ENCODE data around the gene DLG2. TPM values are rescaled to one million over a fixed set of nuclear protein-coding genes. Genes with fewer than 3 reads are reported as not detected.

The DLG2 gene
- total RNA-seq, 2 experiments from 2014 or later = 6.9 to 8.2 TPM

DNA sequence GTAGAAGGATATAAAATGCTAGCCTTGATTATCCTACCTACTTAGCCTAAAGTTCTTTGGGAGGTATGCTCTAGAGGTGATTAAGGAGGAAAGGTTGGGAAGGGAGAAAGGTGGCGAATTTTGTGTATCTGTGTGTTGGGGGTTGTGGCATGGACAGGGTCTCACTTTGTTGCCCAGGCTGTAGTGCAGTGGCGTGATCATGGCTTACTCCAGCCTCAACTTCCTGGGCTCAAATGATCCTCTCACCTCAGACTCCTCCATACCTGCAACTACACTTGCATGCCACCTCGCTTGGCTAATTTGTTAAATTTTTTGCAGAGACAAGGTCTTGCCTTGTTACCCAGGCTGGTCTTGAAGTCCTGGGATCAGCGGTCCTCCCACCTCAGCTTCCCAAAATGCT, 1094.8 kb downstream of the DLG2 start:
- Histone ChIP-seq H3K9me3 (ENCODE audit: low read length) (no peaks in the 10 kb centered on the region), H3K4me3 (ENCODE audit: low read depth, low read length, poor library complexity, severe bottlenecking) (no peak overlapping the region), H3K36me3 (ENCODE audit: insufficient read depth, low read length) (no peaks in the 10 kb centered on the region), H3K4me2 (ENCODE audit: low read length) (no peak overlapping the region), H3K9me2 (ENCODE audit: insufficient read depth, low read length) (no peaks in the 10 kb centered on the region), H3K4me1 (ENCODE audit: insufficient read depth, low read length, poor library complexity, severe bottlenecking) (no peaks in the 10 kb centered on the region), H3K79me2 (ENCODE audit: insufficient read depth, low read depth, low read length) (no peaks in the 10 kb centered on the region), H3K27ac (ENCODE audit: low read depth, low read length, poor library complexity, severe bottlenecking) (no peak overlapping the region), H2AFZ (ENCODE audit: low read length) (no peak overlapping the region), H4K20me1 (ENCODE audit: insufficient read depth, low read length) (no peaks in the 10 kb centered on the region)
- intact Hi-C loops (cut with micrococcal nuclease; ENCODE audit: unreplicated experiment) = no loop called here
- ChIA-PET CTCF (ENCODE audit: unreplicated experiment) (no interaction called here), POLR2A (no interaction called here)
- BruUV-seq (replicated peaks) = no TSS peak
- no peak for TF ChIP-seq EZH2phosphoT487 (IDR thresholded peaks at IDR 0.05; ENCODE audit: borderline replicate concordance, low read depth, low read length)
- TF ChIP-seq, protein P1, sequence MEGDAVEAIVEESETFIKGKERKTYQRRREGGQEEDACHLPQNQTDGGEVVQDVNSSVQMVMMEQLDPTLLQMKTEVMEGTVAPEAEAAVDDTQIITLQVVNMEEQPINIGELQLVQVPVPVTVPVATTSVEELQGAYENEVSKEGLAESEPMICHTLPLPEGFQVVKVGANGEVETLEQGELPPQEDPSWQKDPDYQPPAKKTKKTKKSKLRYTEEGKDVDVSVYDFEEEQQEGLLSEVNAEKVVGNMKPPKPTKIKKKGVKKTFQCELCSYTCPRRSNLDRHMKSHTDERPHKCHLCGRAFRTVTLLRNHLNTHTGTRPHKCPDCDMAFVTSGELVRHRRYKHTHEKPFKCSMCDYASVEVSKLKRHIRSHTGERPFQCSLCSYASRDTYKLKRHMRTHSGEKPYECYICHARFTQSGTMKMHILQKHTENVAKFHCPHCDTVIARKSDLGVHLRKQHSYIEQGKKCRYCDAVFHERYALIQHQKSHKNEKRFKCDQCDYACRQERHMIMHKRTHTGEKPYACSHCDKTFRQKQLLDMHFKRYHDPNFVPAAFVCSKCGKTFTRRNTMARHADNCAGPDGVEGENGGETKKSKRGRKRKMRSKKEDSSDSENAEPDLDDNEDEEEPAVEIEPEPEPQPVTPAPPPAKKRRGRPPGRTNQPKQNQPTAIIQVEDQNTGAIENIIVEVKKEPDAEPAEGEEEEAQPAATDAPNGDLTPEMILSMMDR (conservative IDR thresholded peaks at IDR 0.05; ENCODE audit: low read length) = no peak
- DNase-seq (ENCODE audit: low spot score) = no peak

DNA sequence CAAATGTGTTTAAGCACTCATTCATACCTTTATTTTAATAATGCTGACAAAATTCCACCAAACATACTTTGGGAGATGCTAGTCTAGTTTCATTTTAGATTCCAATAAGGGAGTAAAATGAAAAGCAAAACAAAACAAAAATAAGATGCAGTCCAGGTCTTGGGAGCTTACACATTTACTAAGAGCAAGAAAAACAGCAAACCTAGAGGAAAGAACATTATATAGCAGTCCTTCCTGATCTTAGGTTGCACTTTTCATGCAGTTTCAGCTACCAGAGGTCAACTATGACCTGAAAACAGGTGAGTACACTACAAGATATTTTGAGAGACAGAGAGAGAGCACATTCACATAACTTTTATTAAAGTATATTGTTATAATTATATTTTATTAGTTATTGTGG, 1100.9 kb downstream of the DLG2 start:
- Histone ChIP-seq H2AFZ (ENCODE audit: low read length) (no peak overlapping the region), H3K79me2 (ENCODE audit: insufficient read depth, low read depth, low read length) (no peaks in the 10 kb centered on the region), H3K4me2 (ENCODE audit: low read length) (no peak overlapping the region), H3K4me3 (ENCODE audit: low read depth, low read length, poor library complexity, severe bottlenecking) (no peak overlapping the region), H3K4me1 (ENCODE audit: insufficient read depth, low read length, poor library complexity, severe bottlenecking) (no peaks in the 10 kb centered on the region), H3K9me2 (ENCODE audit: insufficient read depth, low read length) (no peaks in the 10 kb centered on the region), H3K9me3 (ENCODE audit: low read length) (no peaks in the 10 kb centered on the region), H3K27ac (ENCODE audit: low read depth, low read length, poor library complexity, severe bottlenecking) (no peak overlapping the region), H4K20me1 (ENCODE audit: insufficient read depth, low read length) (no peaks in the 10 kb centered on the region), H3K36me3 (ENCODE audit: insufficient read depth, low read length) (no peaks in the 10 kb centered on the region)
- DNase-seq (ENCODE audit: low spot score) = no peak
- ChIA-PET CTCF (ENCODE audit: unreplicated experiment) (no interaction called here), POLR2A (no interaction called here)
- intact Hi-C loops (cut with micrococcal nuclease; ENCODE audit: unreplicated experiment) = loop anchor here (10.0 kb wide), 1 partner anchor 691 kb away; no protein-coding TSS in a partner anchor
- TF ChIP-seq, protein P1 (conservative IDR thresholded peaks at IDR 0.05; ENCODE audit: low read length) = no peak
- BruUV-seq (replicated peaks) = no TSS peak

DNA sequence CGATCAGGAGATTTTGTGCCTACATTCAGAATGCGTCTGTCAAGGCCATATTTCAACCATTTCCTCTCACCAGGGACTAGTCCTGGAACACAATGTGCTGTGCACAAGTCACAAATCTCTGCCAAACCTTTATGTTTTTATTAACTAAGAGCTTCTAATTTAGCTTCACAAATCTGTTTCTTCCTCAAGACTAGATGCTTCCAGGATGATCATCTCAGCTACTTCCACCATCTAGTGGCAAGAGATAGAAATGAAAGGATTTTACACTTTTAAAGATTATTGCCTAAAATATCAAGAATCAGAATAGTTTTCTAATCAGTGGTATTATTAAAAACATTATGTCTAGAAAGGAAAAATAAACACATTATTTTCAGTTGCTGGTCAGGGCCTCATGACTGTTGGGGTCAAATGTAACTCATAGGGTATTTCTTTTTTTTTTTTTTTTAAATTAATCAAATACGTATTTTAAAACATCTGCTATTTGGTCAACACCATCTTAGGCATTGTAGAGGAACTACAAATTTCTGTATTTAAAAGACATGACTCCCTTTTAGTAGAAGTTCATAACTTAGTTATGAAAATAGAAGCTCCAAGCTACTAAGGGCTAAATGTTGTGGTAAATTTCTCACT, 1102.6 kb downstream of the DLG2 start:
- POLR2A ChIA-PET = interaction anchor here (0.6 to 1.0 kb wide), 6 partner anchors 20 to 1578 kb away, joined by 3 to 5 read pairs (median 4); no protein-coding TSS in a partner anchor
- Histone ChIP-seq H3K79me2 (ENCODE audit: insufficient read depth, low read depth, low read length) (no peaks in the 10 kb centered on the region), H3K4me1 (ENCODE audit: insufficient read depth, low read length, poor library complexity, severe bottlenecking) (no peaks in the 10 kb centered on the region), H4K20me1 (ENCODE audit: insufficient read depth, low read length) (no peaks in the 10 kb centered on the region), H2AFZ (ENCODE audit: low read length) (no peak overlapping the region), H3K4me2 (ENCODE audit: low read length) (no peak overlapping the region), H3K27ac (ENCODE audit: low read depth, low read length, poor library complexity, severe bottlenecking) (no peak overlapping the region), H3K36me3 (ENCODE audit: insufficient read depth, low read length) (no peaks in the 10 kb centered on the region), H3K9me3 (ENCODE audit: low read length) (no peaks in the 10 kb centered on the region), H3K9me2 (ENCODE audit: insufficient read depth, low read length) (no peaks in the 10 kb centered on the region), H3K4me3 (ENCODE audit: low read depth, low read length, poor library complexity, severe bottlenecking) (no peak overlapping the region)
- peak; percentile 27 for DNase-seq (ENCODE audit: low spot score)
- intact Hi-C loops (cut with micrococcal nuclease; ENCODE audit: unreplicated experiment) = loop anchor here (10.0 kb wide), 1 partner anchor 690 kb away; no protein-coding TSS in a partner anchor
- BruUV-seq (replicated peaks) = no TSS peak
- no peak for TF ChIP-seq EZH2phosphoT487 (IDR thresholded peaks at IDR 0.05; ENCODE audit: borderline replicate concordance, low read depth, low read length)
- TF ChIP-seq, protein P1 (conservative IDR thresholded peaks at IDR 0.05; ENCODE audit: low read length) = peak; percentile 74
- CTCF ChIA-PET (ENCODE audit: unreplicated experiment) = no interaction called here
